Heart right ventricle (tissue), 16 donors: ENCODE measurements around the gene CCDC9B. TPM values are rescaled to one million over a fixed set of nuclear protein-coding genes. Genes with fewer than 3 reads are reported as not detected.

ENCODE experiments used
- ATAC-seq, 8 donors: fragments of 200-7000 bp; cut with Tn5 transposase; one replicate each; pipeline ENCODE4 v1.9.1; 2020; ENCODE audit warnings: mild to moderate bottlenecking in 8 of 8, moderate library complexity in 8 of 8, moderate number of reproducible peaks in 1 of 8
- DNase-seq, 2 donors: peaks; one replicate each; pipeline ENCODE4 v3.0.0-alpha.2; 2020
- H3K27ac ChIP-seq, 10 donors: fragments of 200-600 bp; sonication (generic) in 2 of 10; one replicate each; pipeline versions ENCODE4 v1.5.0 to v1.8.0; 2020 to 2022; ENCODE audit warnings: mild to moderate bottlenecking in 3 of 10
- H3K27me3 ChIP-seq, 7 donors: fragments of 200-600 bp; one replicate each; pipeline ENCODE4 v1.8.0; 2021 to 2022; ENCODE audit warnings: mild to moderate bottlenecking in 2 of 7
- H3K36me3 ChIP-seq, 9 donors: fragments of 200-600 bp; sonication (generic) in 1 of 9; one replicate each; pipeline versions ENCODE4 v1.5.0 to v1.8.0; 2020 to 2022; ENCODE audit warnings: mild to moderate bottlenecking in 2 of 9
- H3K4me1 ChIP-seq, 9 donors: fragments of 200-600 bp; sonication (generic) in 1 of 9; one replicate each; pipeline versions ENCODE4 v1.5.0 to v1.8.0; 2020 to 2022; ENCODE audit warnings: mild to moderate bottlenecking in 4 of 9
- H3K4me3 ChIP-seq, 10 donors: fragments of 200-600 bp; sonication (generic) in 2 of 10; one replicate each; pipeline versions ENCODE4 v1.5.0 to v1.8.0; 2020 to 2022; ENCODE audit warnings: mild to moderate bottlenecking in 7 of 10, moderate library complexity in 2 of 10
- H3K9me3 ChIP-seq, 11 donors: fragments of 200-600 bp in 10 of 11; sonication (generic) in 2 of 11; one replicate each; pipeline versions ENCODE4 v1.5.0 to v1.8.0; 2013 to 2022; ENCODE audit warnings: mild to moderate bottlenecking in 2 of 11, control low read depth in 1 of 11, moderate library complexity in 1 of 11
- CTCF ChIP-seq, 9 donors: fragments of 200-600 bp; sonication (generic) in 2 of 9; IDR thresholded peaks; one replicate each; pipeline versions ENCODE4 v1.5.0 to v1.8.0; 2021 to 2022; ENCODE audit warnings: antibody characterized with exemption in 9 of 9, mild to moderate bottlenecking in 5 of 9, moderate library complexity in 1 of 9
- WGBS, 2 donors: extraction: QIAGEN DNeasy Blood & Tissue Kit; methylation state at CpG; one replicate each; pipeline ENCODE4 v1.1.7; 2013; ENCODE audit warnings: inconsistent platforms in 1 of 2; 5-methylcytosine and 5-hydroxymethylcytosine counted together
- intact Hi-C, 10 donors: fragments of 100-400 bp; cut with DNase I; formaldehyde crosslinking; loops; one replicate each; pipeline versions ENCODE4 v1.11.1 to v1.14.2; 2022
- polyA plus RNA-seq, 2 donors: library from polyadenylated mRNA; stranded (reverse); fragments of 200-250 nt; gene quantifications; one replicate each; pipeline ENCODE4 v1.2.3, GENCODE V29; 2013
- total RNA-seq, 10 donors: library from RNA; stranded (reverse); fragmentation: NEBNext Ultra II Directional in 3 of 10; extraction: Animal tissue kit (Norgen Biotek cat#: 25700) in 3 of 10; gene quantifications; one replicate each; pipeline versions ENCODE4 v1.2.1 to v1.2.4, GENCODE V29; 2021 to 2023
- donor health status: Arrhythmogenic right ventricular cardiomyopathy.
- donor health status: ischemic (EF 13 %, LVEDD 7.1; RV severe dilation, severe dysfunction).
- donor health status: healthy with polysubstance abuse.
- donor health status: DM: no; HTN: yes; CAD: no.
- donor health status: DM: no; HTN: no; CAD: no.
- donor health status: ischemic (EF 25% LVEDD 6.9; RV normal size, moderate dysfunction).
- donor health status: ischemic (EF 25% LVEDD 5.7; RV mildly dilated, moderate dysfunction).
- donor health status: healthy.
- donor health status: DM: yes; HTN: yes; CAD: no.
- donor health status: Ischemic cardiomyopathy.
- donor health status: ischemic (EF 35%, LVEDD 5.7; RV mildly dilated, moderate dysfunction).
- donor health status: nonischemic (EF 11% LVEDD 7.7; RV severe dilation, severe dysfunction).
- donor health status: DM: yes; HTN: yes; CAD: no.
- donor health status: PGD.
- donor health status: ischemic (EF 29% LVEDD 5.4; RV normal size, mild dysfunction).
- donor health status: nonischemic (EF 23%, LVEDD 6.1; RV moderate dilation, normal function).

CCDC9B gene
- total and polyA plus RNA-seq, 12 donors = 13.0 to 190 (median 144) TPM

GRCh38 chr15:40282869-40283614, 57.7 kb downstream of the CCDC9B start, which contains the start of gene ANKRD63:
ANKRD63 (minus strand) TSS chr15:40283064; CDS start chr15:40282586, 478 bp downstream.
- no peak for TF ChIP-seq CTCF (IDR thresholded peaks at IDR 0.05)
- peak in 3 of 8 donors; percentile 13 to 25 (median 17) for ATAC-seq
- no peak for DNase-seq
- Histone ChIP-seq H3K36me3 (peaks cover 0 to 3% (median 0%) of the 10 kb centered on the region in 9 donors), H3K9me3 (no peaks in the 10 kb centered on the region), H3K4me1 (peaks cover 20 to 56% (median 39%) of the 10 kb centered on the region in 9 donors), H3K4me3 (peak within 1 kb of the TSS; percentile 37 to 62 (median 50)), H3K27ac (peak within 1 kb of the TSS in 1 of 10 donors; percentile 1), H3K27me3 (peaks cover 15 to 64% (median 62%) of the 10 kb centered on the region in 7 donors)
- intact Hi-C loops = loop anchor here in 2 of 10 donors (2.0 to 5.0 kb wide), 2 partner anchors 28 to 139 kb away; no protein-coding TSS in a partner anchor
- WGBS, 2 donors = 8 to 9% methylated on average over 75 to 76 of the region's 76 CpGs

GRCh38 chr15:40282147-40282868, 58.4 kb downstream of the CCDC9B start:
- H3K9me3 ChIP-seq = no peaks in the 10 kb centered on the region
- peak in 6 of 9 donors; percentile 26 to 59 (median 47) for TF ChIP-seq CTCF (IDR thresholded peaks at IDR 0.05)
- WGBS, 2 donors = 1% methylated on average over 81 to 92 of the region's 92 CpGs
- intact Hi-C loops = loop anchor here in 2 of 10 donors (2.0 to 5.0 kb wide), 2 partner anchors 28 to 140 kb away; no protein-coding TSS in a partner anchor
- H3K27me3 ChIP-seq = peaks cover 15 to 69% (median 67%) of the 10 kb centered on the region in 7 donors
- peaks cover 20 to 63% (median 44%) of the 10 kb centered on the region in 9 donors for H3K4me1 ChIP-seq
- DNase-seq (peak in 1 of 2 donors; percentile 55), ATAC-seq (peak in 3 of 8 donors; percentile 23 to 32 (median 25))
- peak overlapping the region in 1 of 10 donors; percentile 1 for H3K27ac ChIP-seq
- H3K4me3 ChIP-seq = peak overlapping the region; percentile 37 to 62 (median 50)
- H3K36me3 ChIP-seq = no peaks in the 10 kb centered on the region

- intact Hi-C loops = loop anchor here in 4 of 10 donors (2.0 to 5.0 kb wide), 3 partner anchors 23 to 141 kb away; no protein-coding TSS in a partner anchor
- 9 to 14% methylated on average over 35 to 51 of the region's 51 CpGs for WGBS, 2 donors
- Histone ChIP-seq H3K4me1 (peaks cover 20 to 66% (median 47%) of the 10 kb centered on the region in 9 donors), H3K36me3 (no peaks in the 10 kb centered on the region), H3K9me3 (no peaks in the 10 kb centered on the region), H3K27ac (no peak overlapping the region), H3K27me3 (peaks cover 15 to 74% (median 67%) of the 10 kb centered on the region in 7 donors), H3K4me3 (peak overlapping the region in 9 of 10 donors; percentile 37 to 62 (median 50))
- TF ChIP-seq CTCF (IDR thresholded peaks at IDR 0.05) = no peak
- DNase-seq (no peak), ATAC-seq (no peak)
Measured at GRCh38 chr15:40281801-40282146, 59.0 kb downstream of the CCDC9B start.

Other genes with a start within 250 kb of the CCDC9B start
- 10 to 100 TPM in 1 of 10 donors, 1 to 10 TPM in 8, under 1 TPM in 1; 0.92 to 10.2 (median 3.0) TPM for gene BMF, start 232.1 kb downstream of the CCDC9B start, total RNA-seq
- 1 to 10 TPM; 2.1 to 4.6 TPM for gene BMF, start 232.1 kb downstream of the CCDC9B start, polyA plus RNA-seq
- gene BUB1B, start 179.9 kb downstream of the CCDC9B start, total RNA-seq = 1 to 10 TPM in 6 of 10 donors, under 1 TPM in 4; 0.42 to 5.1 (median 1.3) TPM
- under 1 TPM; 0.17 to 0.80 TPM for gene BUB1B, start 179.9 kb downstream of the CCDC9B start, polyA plus RNA-seq
- gene PAK6, start 101.9 kb downstream of the CCDC9B start, total RNA-seq = 10 to 100 TPM in 1 of 10 donors, 1 to 10 TPM in 9; 5.9 to 14.1 (median 7.6) TPM
- 1 to 10 TPM in 1 of 2 donors, under 1 TPM in 1; 0.48 to 3.0 TPM for gene PAK6, start 101.9 kb downstream of the CCDC9B start, polyA plus RNA-seq
- 1 to 10 TPM in 1 of 10 donors, under 1 TPM in 3, not detected in 6; 0.26 to 1.9 (median 0.44) TPM for gene ANKRD63, start 57.9 kb downstream of the CCDC9B start, total RNA-seq
- gene ANKRD63, start 57.9 kb downstream of the CCDC9B start, polyA plus RNA-seq = not detected
- gene PLCB2, start 33.0 kb downstream of the CCDC9B start, total RNA-seq = 10 to 100 TPM in 2 of 10 donors, 1 to 10 TPM in 8; 1.2 to 24.4 (median 4.9) TPM
- 10 to 100 TPM in 1 of 2 donors, 1 to 10 TPM in 1; 4.2 to 14.6 TPM for gene PLCB2, start 33.0 kb downstream of the CCDC9B start, polyA plus RNA-seq
- gene INAFM2, start 17.2 kb downstream of the CCDC9B start, total RNA-seq = 10 to 100 TPM; 32.5 to 63.9 (median 40.9) TPM
- 10 to 100 TPM; 19.8 to 56.1 TPM for gene INAFM2, start 17.2 kb downstream of the CCDC9B start, polyA plus RNA-seq
- gene PHGR1, start 10.1 kb upstream of the CCDC9B start, total RNA-seq = not detected
- not detected for gene PHGR1, start 10.1 kb upstream of the CCDC9B start, polyA plus RNA-seq
- gene DISP2, start 17.3 kb upstream of the CCDC9B start, total RNA-seq = 1 to 10 TPM in 2 of 10 donors, under 1 TPM in 8; 0.08 to 1.3 (median 0.71) TPM
- 1 to 10 TPM in 1 of 2 donors, under 1 TPM in 1; 0.16 to 2.7 TPM for gene DISP2, start 17.3 kb upstream of the CCDC9B start, polyA plus RNA-seq
- gene KNSTRN, start 41.8 kb upstream of the CCDC9B start, total RNA-seq = 10 to 100 TPM in 3 of 10 donors, 1 to 10 TPM in 7; 5.3 to 16.0 (median 8.3) TPM
- 10 to 100 TPM in 1 of 2 donors, 1 to 10 TPM in 1; 8.2 to 13.1 TPM for gene KNSTRN, start 41.8 kb upstream of the CCDC9B start, polyA plus RNA-seq
- gene IVD, start 64.9 kb upstream of the CCDC9B start, total RNA-seq = 100 to 1,000 TPM in 7 of 10 donors, 10 to 100 TPM in 3; 71.1 to 143 (median 109) TPM
- gene IVD, start 64.9 kb upstream of the CCDC9B start, polyA plus RNA-seq = 10 to 100 TPM; 42.2 to 44.4 TPM
- 10 to 100 TPM; 12.1 to 17.8 (median 16.0) TPM for gene BAHD1, start 100.0 kb upstream of the CCDC9B start, total RNA-seq
- 1 to 10 TPM; 8.9 to 9.7 TPM for gene BAHD1, start 100.0 kb upstream of the CCDC9B start, polyA plus RNA-seq
- 10 to 100 TPM in 2 of 10 donors, 1 to 10 TPM in 8; 5.7 to 11.5 (median 9.0) TPM for gene CHST14, start 130.0 kb upstream of the CCDC9B start, total RNA-seq
- 1 to 10 TPM; 5.3 to 8.8 TPM for gene CHST14, start 130.0 kb upstream of the CCDC9B start, polyA plus RNA-seq
- 10 to 100 TPM; 16.0 to 30.1 (median 21.6) TPM for gene CCDC32, start 224.1 kb upstream of the CCDC9B start, total RNA-seq
- 10 to 100 TPM; 25.0 to 37.5 TPM for gene CCDC32, start 224.1 kb upstream of the CCDC9B start, polyA plus RNA-seq
- gene RPUSD2, start 228.4 kb upstream of the CCDC9B start, total RNA-seq = 10 to 100 TPM in 6 of 10 donors, 1 to 10 TPM in 4; 7.4 to 14.8 (median 10.7) TPM
- 10 to 100 TPM in 1 of 2 donors, 1 to 10 TPM in 1; 9.6 to 11.0 TPM for gene RPUSD2, start 228.4 kb upstream of the CCDC9B start, polyA plus RNA-seq